Liver (tissue), 3 donors: ENCODE results near the gene MDM2.

Source experiments
- ATF3 ChIP-seq: IDR thresholded peaks from 2 replicates; pipeline ENCODE4 v1.6.1; 2016; ENCODE audit warnings: antibody characterized with exemption
- CTCF ChIP-seq: fragments of 150-350 bp; IDR thresholded peaks from 2 replicates; pipeline ENCODE4 v1.5.1; 2017; ENCODE audit warnings: improper control_type of control experiment, low read depth, low read length; ENCODE audit not compliant: missing input control
- RAD21 ChIP-seq, 2 donors: IDR thresholded peaks; 2 replicates each; pipeline ENCODE4 v1.6.1; 2016; ENCODE audit warnings: antibody characterized with exemption in 2 of 2, mild to moderate bottlenecking in 2 of 2
- TAF1 ChIP-seq: conservative IDR thresholded peaks from 2 replicates; pipeline ENCODE4 v1.6.1; 2016; ENCODE audit warnings: antibody characterized with exemption, mild to moderate bottlenecking
- donor health status: healthy.
- donor health status: healthy.

- TF ChIP-seq ATF3 (no peak), TAF1 (no peak), CTCF (no peak), RAD21 (IDR thresholded peaks at IDR 0.05) (no peak)
Observed at GRCh38 chr12:68844318-68844745, 36.4 kb downstream of the MDM2 start.
